HEK293 (cell line): ENCODE results near the gene PACS1.

ENCODE experiments used
- GFI1B ChIP-seq: fragments of 450-650 bp; formaldehyde crosslinking; IDR thresholded peaks from 2 replicates; pipeline ENCODE4 v1.5.1; 2016; ENCODE audit warnings: missing biosample characterization, missing genetic modification characterization
- REPIN1 ChIP-seq: fragments of 450-650 bp; formaldehyde crosslinking; IDR thresholded peaks from 2 replicates; pipeline ENCODE4 v1.5.1; 2017; ENCODE audit warnings: missing biosample characterization, missing genetic modification characterization, low read depth
- ZBTB1 ChIP-seq: fragments of 450-650 bp; formaldehyde crosslinking; IDR thresholded peaks from 2 replicates; pipeline ENCODE4 v1.5.1; 2016; ENCODE audit warnings: missing biosample characterization, missing genetic modification characterization
- ZNF112 ChIP-seq: fragments of 450-650 bp; formaldehyde crosslinking; IDR thresholded peaks from 2 replicates; pipeline ENCODE4 v1.5.0; 2017; ENCODE audit warnings: missing biosample characterization, missing genetic modification characterization
- ZNF223 ChIP-seq: fragments of 450-650 bp; formaldehyde crosslinking; IDR thresholded peaks from 2 replicates; pipeline ENCODE4 v1.5.1; 2016; ENCODE audit warnings: missing biosample characterization, missing genetic modification characterization
- ZNF530 ChIP-seq: fragments of 450-650 bp; formaldehyde crosslinking; IDR thresholded peaks from 2 replicates; pipeline ENCODE4 v1.5.1; 2016; ENCODE audit warnings: low read depth, missing biosample characterization, missing genetic modification characterization
- TF ChIP-seq, protein P1 (sequence below): fragments of 450-650 bp; formaldehyde crosslinking; IDR thresholded peaks from 2 replicates; pipeline ENCODE4 v1.5.1; 2016; ENCODE audit warnings: missing biosample characterization, missing genetic modification characterization
- TF ChIP-seq, protein P2 (sequence below): fragments of 450-650 bp; formaldehyde crosslinking; IDR thresholded peaks from 2 replicates; pipeline ENCODE4 v1.5.1; 2016; ENCODE audit warnings: missing biosample characterization, missing genetic modification characterization, borderline replicate concordance
- TF ChIP-seq, protein P3 (sequence below): sonication (generic); formaldehyde crosslinking; IDR thresholded peaks from 2 replicates; pipeline ENCODE4 v1.8.1; 2022; ENCODE audit warnings: mild to moderate bottlenecking, moderate library complexity, missing genetic modification reagents
- TF ChIP-seq, protein P4 (sequence below): fragments of 450-650 bp; formaldehyde crosslinking; conservative IDR thresholded peaks from 2 replicates; pipeline ENCODE4 v1.5.1; 2016; ENCODE audit warnings: low read depth, missing biosample characterization, missing genetic modification characterization
- TF ChIP-seq, protein P5 (sequence below): fragments of 450-650 bp; formaldehyde crosslinking; IDR thresholded peaks from 2 replicates; pipeline ENCODE4 v1.5.1; 2016; ENCODE audit warnings: missing biosample characterization, missing genetic modification characterization, low read depth
- TF ChIP-seq, protein P6 (sequence below): fragments of 450-650 bp; formaldehyde crosslinking; IDR thresholded peaks from 2 replicates; pipeline ENCODE4 v1.5.1; 2016; ENCODE audit warnings: missing biosample characterization, missing genetic modification characterization
- TF ChIP-seq, protein P7 (sequence below): fragments of 450-650 bp; formaldehyde crosslinking; IDR thresholded peaks from 2 replicates; pipeline ENCODE4 v1.5.1; 2016; ENCODE audit warnings: missing biosample characterization, missing genetic modification characterization

DNA sequence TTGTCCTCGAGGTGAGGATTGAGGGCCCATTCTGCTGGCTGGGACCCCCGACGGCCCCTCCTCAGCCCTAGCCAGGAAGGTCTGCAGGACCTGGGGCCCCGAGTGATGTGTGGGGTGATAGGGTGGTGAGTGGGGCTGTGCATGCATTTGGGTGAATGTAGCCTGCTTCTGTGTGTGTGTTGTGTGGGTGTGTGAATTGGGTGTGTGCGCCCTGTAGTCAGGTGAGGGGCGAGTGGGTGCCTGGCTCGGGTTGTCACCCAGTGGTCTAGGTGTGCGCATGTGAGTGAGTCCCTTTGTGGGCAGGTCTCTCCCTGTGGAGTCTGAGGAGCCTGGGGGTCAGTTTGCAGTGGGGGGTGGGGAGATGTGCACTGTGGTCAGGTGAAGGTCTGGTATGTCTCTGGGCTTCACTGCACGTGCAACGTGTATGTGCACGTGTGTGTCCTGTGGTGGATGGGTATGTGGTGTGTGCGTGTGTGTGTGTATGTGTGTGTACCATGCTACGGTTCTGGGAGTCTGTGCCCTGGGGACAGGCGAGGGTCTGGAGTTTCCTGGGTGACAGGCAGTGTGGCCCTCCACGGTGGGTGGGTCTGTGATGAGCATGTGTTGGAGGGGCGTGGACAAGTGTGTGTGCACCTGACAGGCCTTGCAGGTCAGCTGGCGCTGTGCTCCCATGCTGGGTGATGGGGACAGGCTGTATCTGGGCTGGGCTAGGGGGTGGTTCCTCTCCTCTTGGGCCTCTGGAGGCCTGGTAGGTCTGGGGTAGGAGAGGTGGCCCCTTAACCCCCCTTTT lies 222.7 kb downstream of the PACS1 start:
- TF ChIP-seq, protein P1, sequence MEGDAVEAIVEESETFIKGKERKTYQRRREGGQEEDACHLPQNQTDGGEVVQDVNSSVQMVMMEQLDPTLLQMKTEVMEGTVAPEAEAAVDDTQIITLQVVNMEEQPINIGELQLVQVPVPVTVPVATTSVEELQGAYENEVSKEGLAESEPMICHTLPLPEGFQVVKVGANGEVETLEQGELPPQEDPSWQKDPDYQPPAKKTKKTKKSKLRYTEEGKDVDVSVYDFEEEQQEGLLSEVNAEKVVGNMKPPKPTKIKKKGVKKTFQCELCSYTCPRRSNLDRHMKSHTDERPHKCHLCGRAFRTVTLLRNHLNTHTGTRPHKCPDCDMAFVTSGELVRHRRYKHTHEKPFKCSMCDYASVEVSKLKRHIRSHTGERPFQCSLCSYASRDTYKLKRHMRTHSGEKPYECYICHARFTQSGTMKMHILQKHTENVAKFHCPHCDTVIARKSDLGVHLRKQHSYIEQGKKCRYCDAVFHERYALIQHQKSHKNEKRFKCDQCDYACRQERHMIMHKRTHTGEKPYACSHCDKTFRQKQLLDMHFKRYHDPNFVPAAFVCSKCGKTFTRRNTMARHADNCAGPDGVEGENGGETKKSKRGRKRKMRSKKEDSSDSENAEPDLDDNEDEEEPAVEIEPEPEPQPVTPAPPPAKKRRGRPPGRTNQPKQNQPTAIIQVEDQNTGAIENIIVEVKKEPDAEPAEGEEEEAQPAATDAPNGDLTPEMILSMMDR (tag by site-specific recombination) = no peak
- no peak for TF ChIP-seq REPIN1 (tag by site-specific recombination)
- TF ChIP-seq ZNF530 (tag by site-specific recombination) = no peak
- TF ChIP-seq, protein P2, sequence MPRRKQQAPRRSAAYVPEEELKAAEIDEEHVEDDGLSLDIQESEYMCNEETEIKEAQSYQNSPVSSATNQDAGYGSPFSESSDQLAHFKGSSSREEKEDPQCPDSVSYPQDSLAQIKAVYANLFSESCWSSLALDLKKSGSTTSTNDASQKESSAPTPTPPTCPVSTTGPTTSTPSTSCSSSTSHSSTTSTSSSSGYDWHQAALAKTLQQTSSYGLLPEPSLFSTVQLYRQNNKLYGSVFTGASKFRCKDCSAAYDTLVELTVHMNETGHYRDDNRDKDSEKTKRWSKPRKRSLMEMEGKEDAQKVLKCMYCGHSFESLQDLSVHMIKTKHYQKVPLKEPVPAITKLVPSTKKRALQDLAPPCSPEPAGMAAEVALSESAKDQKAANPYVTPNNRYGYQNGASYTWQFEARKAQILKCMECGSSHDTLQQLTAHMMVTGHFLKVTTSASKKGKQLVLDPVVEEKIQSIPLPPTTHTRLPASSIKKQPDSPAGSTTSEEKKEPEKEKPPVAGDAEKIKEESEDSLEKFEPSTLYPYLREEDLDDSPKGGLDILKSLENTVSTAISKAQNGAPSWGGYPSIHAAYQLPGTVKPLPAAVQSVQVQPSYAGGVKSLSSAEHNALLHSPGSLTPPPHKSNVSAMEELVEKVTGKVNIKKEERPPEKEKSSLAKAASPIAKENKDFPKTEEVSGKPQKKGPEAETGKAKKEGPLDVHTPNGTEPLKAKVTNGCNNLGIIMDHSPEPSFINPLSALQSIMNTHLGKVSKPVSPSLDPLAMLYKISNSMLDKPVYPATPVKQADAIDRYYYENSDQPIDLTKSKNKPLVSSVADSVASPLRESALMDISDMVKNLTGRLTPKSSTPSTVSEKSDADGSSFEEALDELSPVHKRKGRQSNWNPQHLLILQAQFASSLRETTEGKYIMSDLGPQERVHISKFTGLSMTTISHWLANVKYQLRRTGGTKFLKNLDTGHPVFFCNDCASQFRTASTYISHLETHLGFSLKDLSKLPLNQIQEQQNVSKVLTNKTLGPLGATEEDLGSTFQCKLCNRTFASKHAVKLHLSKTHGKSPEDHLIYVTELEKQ (tag by site-specific recombination) = no peak
- TF ChIP-seq, protein P3, sequence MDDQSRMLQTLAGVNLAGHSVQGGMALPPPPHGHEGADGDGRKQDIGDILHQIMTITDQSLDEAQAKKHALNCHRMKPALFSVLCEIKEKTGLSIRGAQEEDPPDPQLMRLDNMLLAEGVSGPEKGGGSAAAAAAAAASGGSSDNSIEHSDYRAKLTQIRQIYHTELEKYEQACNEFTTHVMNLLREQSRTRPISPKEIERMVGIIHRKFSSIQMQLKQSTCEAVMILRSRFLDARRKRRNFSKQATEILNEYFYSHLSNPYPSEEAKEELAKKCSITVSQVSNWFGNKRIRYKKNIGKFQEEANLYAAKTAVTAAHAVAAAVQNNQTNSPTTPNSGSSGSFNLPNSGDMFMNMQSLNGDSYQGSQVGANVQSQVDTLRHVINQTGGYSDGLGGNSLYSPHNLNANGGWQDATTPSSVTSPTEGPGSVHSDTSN (CRISPR knock-in tag) = no peak
- no peak for TF ChIP-seq ZNF223
- no peak for TF ChIP-seq ZNF112
- TF ChIP-seq, protein P4, sequence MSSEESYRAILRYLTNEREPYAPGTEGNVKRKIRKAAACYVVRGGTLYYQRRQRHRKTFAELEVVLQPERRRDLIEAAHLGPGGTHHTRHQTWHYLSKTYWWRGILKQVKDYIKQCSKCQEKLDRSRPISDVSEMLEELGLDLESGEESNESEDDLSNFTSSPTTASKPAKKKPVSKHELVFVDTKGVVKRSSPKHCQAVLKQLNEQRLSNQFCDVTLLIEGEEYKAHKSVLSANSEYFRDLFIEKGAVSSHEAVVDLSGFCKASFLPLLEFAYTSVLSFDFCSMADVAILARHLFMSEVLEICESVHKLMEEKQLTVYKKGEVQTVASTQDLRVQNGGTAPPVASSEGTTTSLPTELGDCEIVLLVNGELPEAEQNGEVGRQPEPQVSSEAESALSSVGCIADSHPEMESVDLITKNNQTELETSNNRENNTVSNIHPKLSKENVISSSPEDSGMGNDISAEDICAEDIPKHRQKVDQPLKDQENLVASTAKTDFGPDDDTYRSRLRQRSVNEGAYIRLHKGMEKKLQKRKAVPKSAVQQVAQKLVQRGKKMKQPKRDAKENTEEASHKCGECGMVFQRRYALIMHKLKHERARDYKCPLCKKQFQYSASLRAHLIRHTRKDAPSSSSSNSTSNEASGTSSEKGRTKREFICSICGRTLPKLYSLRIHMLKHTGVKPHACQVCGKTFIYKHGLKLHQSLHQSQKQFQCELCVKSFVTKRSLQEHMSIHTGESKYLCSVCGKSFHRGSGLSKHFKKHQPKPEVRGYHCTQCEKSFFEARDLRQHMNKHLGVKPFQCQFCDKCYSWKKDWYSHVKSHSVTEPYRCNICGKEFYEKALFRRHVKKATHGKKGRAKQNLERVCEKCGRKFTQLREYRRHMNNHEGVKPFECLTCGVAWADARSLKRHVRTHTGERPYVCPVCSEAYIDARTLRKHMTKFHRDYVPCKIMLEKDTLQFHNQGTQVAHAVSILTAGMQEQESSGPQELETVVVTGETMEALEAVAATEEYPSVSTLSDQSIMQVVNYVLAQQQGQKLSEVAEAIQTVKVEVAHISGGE (tag by site-specific recombination) = no peak
- TF ChIP-seq, protein P5, sequence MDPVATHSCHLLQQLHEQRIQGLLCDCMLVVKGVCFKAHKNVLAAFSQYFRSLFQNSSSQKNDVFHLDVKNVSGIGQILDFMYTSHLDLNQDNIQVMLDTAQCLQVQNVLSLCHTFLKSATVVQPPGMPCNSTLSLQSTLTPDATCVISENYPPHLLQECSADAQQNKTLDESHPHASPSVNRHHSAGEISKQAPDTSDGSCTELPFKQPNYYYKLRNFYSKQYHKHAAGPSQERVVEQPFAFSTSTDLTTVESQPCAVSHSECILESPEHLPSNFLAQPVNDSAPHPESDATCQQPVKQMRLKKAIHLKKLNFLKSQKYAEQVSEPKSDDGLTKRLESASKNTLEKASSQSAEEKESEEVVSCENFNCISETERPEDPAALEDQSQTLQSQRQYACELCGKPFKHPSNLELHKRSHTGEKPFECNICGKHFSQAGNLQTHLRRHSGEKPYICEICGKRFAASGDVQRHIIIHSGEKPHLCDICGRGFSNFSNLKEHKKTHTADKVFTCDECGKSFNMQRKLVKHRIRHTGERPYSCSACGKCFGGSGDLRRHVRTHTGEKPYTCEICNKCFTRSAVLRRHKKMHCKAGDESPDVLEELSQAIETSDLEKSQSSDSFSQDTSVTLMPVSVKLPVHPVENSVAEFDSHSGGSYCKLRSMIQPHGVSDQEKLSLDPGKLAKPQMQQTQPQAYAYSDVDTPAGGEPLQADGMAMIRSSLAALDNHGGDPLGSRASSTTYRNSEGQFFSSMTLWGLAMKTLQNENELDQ (tag by site-specific recombination) = no peak
- no peak for TF ChIP-seq GFI1B (tag by site-specific recombination)
- TF ChIP-seq, protein P6, sequence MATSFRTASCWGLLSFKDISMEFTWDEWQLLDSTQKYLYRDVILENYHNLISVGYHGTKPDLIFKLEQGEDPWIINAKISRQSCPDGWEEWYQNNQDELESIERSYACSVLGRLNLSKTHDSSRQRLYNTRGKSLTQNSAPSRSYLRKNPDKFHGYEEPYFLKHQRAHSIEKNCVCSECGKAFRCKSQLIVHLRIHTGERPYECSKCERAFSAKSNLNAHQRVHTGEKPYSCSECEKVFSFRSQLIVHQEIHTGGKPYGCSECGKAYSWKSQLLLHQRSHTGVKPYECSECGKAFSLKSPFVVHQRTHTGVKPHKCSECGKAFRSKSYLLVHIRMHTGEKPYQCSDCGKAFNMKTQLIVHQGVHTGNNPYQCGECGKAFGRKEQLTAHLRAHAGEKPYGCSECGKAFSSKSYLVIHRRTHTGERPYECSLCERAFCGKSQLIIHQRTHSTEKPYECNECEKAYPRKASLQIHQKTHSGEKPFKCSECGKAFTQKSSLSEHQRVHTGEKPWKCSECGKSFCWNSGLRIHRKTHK (tag by site-specific recombination) = no peak
- no peak for TF ChIP-seq ZBTB1 (tag by site-specific recombination)
- TF ChIP-seq, protein P7, sequence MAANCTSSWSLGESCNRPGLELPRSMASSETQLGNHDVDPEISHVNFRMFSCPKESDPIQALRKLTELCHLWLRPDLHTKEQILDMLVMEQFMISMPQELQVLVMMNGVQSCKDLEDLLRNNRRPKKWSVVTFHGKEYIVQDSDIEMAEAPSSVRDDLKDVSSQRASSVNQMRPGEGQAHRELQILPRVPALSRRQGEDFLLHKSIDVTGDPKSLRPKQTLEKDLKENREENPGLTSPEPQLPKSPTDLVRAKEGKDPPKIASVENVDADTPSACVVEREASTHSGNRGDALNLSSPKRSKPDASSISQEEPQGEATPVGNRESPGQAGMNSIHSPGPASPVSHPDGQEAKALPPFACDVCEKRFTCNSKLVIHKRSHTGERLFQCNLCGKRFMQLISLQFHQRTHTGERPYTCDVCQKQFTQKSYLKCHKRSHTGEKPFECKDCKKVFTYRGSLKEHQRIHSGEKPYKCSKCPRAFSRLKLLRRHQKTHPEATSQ (tag by site-specific recombination) = no peak
